ENCODE data around the gene CT45A10.

DNA sequence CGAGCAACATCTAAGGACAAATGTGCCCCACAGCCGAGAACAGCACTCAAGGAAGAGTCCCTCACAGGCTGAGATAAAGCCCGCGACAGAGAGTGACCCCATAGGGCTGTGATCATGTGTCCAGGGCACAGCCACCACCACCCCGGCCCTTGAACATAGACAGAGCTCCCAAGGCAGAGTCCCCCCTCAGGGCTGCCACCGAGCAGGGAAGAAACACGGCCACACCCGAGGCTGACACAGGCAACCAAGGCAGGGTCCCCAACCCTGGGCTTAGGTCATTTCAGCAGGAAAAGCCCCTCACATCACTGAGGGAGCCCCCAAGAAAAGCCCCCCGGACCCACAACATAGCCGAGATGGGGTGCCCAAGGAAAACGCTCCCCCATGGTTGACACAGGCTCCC, 463 bp downstream of the CT45A10 start:
- no peak for TF ChIP-seq POLR2AphosphoS5 (IDR thresholded peaks at IDR 0.05; ENCODE audit: low read depth, low read length)
- TF ChIP-seq SIN3A (IDR thresholded peaks at IDR 0.05; ENCODE audit: borderline replicate concordance, insufficient read depth, low read length) = no peak
- TF ChIP-seq, protein P1, sequence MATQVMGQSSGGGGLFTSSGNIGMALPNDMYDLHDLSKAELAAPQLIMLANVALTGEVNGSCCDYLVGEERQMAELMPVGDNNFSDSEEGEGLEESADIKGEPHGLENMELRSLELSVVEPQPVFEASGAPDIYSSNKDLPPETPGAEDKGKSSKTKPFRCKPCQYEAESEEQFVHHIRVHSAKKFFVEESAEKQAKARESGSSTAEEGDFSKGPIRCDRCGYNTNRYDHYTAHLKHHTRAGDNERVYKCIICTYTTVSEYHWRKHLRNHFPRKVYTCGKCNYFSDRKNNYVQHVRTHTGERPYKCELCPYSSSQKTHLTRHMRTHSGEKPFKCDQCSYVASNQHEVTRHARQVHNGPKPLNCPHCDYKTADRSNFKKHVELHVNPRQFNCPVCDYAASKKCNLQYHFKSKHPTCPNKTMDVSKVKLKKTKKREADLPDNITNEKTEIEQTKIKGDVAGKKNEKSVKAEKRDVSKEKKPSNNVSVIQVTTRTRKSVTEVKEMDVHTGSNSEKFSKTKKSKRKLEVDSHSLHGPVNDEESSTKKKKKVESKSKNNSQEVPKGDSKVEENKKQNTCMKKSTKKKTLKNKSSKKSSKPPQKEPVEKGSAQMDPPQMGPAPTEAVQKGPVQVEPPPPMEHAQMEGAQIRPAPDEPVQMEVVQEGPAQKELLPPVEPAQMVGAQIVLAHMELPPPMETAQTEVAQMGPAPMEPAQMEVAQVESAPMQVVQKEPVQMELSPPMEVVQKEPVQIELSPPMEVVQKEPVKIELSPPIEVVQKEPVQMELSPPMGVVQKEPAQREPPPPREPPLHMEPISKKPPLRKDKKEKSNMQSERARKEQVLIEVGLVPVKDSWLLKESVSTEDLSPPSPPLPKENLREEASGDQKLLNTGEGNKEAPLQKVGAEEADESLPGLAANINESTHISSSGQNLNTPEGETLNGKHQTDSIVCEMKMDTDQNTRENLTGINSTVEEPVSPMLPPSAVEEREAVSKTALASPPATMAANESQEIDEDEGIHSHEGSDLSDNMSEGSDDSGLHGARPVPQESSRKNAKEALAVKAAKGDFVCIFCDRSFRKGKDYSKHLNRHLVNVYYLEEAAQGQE (IDR thresholded peaks at IDR 0.05; ENCODE audit: insufficient read depth in 1 of 2, low read depth in 2 of 2, low read length in 2 of 2) = no peak
- no peak for TF ChIP-seq FOXP2 (optimal IDR thresholded peaks at IDR 0.05; ENCODE audit: borderline replicate concordance, extremely low read depth, extremely low read length, insufficient read depth)
- no peak for TF ChIP-seq TAF1 (IDR thresholded peaks at IDR 0.05; ENCODE audit: borderline replicate concordance, insufficient read depth, low read length)
